GM21737 (cell line): Measurements from ENCODE around the gene C1orf115.
"Not testable (repeated sequence)": the region's sequence is repeated elsewhere in the genome, so short reads cannot be mapped to it uniquely, and the experiment has no call there.

Experiments
- ATAC-seq: cut with Tn5 transposase; IDR thresholded peaks from one replicate; pipeline ENCODE4 v1.9.1; 2021; ENCODE audit warnings: mild to moderate bottlenecking, moderate library complexity; ENCODE audit not compliant: unreplicated experiment

The C1orf115 gene

DNA sequence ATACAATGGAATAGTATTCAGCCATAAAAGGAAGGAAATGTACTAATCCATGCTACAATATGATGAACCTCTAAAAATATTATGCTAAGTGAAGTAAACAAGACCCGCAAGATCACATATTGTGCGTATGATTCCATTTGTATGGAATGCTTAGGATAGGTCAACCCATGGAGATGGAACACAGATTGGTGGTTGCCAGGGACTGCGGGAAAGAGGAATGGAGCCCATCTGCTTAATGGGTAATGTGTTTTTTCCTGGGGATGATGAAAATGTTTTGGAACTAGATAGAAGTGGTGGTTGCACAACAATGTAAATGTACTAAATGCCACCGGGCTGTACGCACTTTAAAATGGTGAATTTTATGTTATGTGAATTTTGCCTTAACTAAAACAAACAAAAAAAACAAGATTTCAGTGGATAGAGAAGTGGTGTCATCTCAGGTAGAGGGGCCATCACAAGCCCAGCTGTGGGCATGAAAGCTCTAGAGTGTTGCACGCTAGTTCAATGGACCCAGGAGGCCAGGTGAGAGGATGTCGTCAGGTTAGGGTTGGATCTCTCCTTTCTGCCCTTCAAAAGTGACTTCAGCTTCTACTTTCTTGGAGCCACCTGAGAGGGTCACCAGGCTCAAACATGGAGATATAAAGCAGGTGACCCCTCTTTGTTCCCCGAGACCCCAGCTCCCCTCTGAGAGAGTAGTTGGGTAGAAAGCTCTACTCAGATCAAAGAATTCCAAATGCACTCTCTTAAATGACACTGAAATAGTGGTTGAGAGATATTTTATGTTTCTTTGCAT lies 2.5 kb downstream of the C1orf115 start:
- no peak for ATAC-seq

DNA sequence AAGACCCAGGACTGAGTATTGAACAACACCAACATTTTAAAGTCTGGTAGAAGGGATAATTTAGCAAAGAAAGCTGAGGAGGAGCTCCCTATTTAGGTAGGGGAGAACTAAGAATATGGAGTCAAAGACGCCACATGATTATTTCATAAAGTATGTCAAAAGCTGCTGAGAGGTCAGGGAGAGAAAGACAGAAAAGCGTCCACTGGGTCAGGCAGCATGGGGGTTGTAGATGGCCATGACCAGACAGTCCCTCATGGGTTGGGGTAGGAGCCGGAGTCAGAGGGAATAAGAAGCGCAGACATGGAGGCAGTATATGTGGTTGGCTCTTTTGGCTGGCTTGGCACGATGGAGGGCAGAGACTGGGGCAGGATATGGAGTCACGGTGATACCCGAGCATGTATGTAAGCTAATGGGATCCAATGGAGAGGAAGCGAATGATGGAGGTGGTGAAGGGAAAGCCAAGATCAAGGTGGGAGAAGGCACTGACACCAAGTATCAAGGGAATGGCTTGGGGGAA lies 4.8 kb downstream of the C1orf115 start:
- no peak for ATAC-seq

DNA sequence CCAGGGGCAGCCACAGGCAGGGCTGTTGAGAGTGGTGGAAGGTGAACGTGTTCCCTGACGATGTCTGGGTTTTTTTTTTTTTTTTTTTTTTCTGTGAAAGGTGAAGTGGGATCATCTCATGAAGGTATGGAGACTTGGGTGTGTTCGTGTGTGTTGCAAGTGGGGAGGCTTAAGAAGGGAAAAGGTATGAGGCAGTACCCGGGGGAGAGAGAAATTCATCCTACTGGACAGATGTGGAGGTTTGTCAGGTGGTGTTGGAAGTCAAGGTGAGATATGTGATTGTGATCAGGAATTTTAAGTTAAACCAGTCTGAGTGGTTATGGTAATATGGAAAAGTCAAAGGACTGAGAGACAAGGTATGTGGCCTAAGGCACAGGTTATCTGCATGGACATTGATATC lies 5.3 kb downstream of the C1orf115 start:
- no peak for ATAC-seq

DNA sequence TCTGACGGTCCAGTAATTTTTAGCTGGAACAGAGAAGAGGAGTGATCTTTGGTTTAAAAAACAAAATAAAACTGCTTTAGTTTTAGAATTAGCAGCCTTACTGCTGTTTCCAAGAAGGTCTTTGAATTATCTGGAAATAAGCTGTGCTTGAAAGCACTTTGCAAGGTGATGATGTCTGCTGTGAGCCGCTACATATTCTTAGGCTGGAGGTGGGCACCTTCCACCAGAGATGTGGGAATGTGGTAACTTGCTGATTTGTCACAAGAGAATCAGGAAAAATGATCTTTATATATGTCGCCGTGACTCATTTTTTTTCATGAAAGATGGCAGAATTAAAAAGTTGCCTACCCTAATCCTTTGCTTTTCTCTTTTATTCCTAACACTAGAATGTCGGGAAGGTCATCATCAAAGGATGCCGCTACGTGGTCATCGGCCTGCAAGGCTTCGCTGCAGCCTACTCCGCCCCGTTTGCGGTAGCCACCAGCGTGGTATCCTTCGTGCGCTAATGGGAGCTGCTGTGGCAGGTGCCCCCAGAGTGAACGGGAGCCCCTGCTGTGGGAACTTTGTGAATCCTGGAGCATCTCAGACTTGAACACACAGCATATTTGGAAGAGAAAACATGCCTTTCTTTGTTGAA lies 6.2 kb downstream of the C1orf115 start:
- no peak for ATAC-seq

DNA sequence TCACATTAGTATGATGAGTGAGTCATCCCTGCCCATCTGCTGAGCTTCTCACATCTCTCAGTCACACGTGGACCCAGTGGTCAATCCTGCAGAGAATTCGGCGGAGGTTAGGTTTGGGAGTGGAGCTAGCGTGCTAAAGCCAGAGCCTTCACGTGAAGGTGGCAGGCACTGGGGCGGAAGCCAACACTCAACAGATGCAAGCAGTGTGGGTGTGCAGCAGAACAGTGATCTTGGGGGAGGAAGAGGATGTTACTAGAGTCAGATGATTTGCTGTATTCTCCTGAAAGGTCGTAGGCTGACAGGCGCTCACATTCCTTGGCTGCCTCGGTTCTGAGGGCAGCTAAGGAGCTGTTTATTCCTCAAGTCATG lies 6.7 kb downstream of the C1orf115 start:
- ATAC-seq: no peak

DNA sequence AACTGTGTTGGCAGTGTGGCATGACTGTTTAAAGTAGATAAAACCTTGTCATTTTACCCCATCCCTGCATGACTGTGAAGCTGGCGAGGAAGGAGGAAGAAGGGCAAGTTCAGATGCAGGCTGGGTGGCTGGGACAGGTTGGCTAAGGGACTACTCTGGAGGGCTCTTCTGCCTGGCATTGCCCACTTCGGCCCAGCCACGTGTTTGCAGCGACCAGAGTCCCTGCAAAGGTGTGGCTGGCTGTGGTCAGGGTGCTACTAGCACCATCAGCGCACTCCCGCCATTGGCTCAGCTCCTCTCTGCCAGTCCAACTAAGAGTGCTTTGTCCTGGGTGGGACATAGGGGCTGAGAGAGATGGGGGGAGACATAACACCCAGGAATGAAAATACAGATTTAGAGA lies 7.2 kb downstream of the C1orf115 start:
- no peak for ATAC-seq

DNA sequence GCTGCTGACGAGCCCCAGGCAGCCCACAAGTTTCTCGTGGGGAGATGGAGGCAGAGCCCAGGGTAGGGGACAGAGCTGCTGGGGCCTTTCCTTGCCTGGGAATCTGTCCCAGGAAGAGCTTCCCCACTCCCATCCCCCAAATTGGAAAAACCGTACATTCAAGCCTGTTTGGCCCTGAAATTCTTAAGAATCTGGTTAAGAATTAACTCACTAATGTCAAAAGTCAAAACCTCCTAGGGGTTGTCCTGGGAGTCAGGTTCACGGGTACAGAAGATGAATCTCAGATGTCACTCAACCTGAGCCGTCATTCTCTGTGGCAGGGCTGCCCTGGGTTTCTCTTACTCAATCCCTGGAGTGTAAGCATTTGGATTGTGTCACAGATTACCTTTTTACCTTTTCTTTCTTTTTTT lies 8.4 kb downstream of the C1orf115 start:
- no peak for ATAC-seq

DNA sequence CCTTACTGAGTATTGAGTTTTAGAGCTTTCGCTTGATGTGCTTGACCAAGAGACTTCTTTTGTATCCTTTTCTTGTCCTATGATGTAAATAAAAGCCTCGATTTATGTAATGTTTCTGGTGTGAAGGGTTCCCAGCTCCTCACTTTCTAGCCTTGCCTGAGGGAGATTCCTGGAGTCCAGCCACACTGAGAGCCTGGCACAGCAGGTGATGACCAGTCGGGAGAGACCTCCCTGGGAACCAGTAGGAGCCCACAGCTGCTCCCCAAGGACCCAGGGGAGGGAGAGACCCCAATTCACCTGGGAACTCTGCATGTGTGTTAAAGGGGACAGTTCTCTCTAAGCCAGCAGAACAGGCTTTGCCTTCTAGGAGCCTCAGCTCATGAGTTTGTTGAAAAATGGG lies 8.9 kb downstream of the C1orf115 start:
- no peak for ATAC-seq

DNA sequence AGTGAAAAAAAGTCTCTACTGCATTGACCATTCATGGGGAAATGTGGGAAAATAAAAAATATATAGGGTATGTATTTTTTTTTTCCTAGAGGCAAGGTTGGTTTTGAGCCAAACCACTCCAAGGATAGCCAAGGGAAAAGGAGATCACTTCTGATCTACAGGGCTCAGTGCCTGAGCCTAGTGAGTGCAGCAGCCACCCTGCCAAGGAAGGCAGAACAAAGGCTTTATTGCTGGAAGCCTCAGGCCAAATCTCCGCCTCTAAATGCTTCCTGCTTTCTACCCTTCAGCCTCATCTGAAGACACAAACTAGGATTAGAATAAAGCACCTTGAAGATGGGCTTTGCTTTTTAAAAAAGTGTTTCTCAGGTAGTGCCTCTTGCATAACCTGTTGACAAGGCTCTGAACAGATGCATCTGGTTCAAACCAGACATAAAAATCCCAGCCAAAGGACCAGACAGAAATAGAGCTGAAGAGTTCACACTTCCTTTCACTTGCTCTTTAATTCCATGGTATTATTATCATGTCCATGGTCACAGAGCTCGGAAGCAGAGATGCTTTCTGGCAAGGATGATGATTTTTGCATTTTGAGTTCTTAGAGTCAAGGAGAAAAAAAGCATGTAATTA lies 10.5 kb downstream of the C1orf115 start:
- ATAC-seq: no peak

DNA sequence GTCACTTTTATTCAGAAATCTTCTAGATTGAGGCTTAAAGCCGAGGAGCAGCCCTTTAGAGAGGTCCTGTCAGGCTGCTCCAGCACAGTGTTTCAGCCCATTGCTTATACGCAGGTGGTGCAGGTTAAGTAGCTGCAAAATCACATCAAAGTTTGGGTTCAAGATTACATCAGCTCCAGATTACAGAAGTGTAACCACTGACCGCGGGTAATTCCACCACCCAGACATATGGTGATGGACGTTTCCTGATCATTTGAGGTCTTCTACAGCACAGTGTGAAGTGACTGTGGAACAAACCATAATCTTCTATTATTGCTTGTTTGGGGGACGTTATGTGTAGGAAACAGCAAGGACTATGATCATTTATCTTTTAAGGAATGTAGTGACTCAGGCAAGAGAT lies 11.8 kb downstream of the C1orf115 start:
- no peak for ATAC-seq

DNA sequence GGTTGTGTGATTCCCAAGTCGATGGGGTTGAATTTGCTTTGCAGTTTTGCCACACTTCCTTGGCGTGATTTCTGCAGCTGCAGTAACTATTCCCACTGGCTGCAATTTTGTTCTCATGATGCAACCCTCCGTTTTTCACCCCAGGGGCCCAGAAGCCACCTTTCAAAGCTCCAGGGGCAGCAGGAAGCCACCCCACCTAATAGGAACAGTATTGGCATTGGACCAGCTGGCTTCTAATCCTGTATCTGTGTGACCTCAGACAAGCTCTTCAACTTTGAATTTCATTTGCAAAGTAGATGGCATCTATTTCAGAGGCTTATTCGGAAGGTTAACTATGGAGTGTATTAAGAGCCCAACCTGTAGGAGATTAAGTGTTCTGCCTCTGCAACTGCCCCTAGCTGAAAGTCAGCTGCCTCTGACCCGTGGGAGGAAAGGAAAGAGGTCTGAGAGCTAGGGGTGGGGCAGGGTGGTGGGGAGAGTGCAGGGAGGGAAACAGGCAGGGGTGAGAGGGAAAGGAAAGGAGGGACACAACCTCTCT lies 12.6 kb downstream of the C1orf115 start:
- no peak for ATAC-seq

DNA sequence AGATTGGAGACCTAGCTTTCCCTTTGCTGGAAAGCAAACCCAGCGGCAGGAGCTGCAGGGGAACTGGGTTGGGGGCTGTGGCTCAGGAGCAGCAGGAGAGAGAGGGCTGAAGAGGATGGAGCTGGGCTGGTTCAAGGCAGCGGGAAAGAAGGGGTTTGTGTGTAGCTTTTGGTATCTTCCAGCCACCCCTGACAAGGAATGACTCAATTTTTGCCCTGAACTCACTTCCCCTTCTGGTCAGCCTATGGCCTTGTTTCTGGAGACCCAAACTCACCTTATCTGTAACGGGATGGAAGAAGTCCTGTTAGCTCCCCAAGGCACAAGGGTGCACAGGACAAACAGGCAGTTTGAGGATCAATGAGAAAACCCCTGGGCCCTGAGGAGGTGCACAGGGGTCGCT lies 13.1 kb downstream of the C1orf115 start:
- ATAC-seq: no peak

DNA sequence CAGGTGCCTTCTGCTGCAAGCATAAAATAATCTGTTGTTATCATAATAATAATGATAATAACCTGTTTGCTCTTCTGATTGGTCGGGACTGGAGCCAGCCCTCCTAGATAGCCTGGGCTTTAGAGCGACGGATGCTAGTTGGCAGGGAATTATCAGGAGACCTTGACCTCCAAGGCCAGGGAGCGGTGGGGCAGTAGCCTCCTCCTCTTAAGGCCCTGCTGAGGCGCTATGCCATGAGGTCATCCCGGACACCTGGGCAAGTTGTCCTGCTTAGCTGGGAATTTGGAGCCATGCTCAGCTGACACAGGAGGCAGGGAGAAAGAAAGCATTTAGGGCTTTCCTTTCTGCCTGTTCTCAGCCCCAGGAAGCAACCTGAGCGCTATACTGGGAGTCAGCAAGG lies 15.6 kb downstream of the C1orf115 start:
- no peak for ATAC-seq

DNA sequence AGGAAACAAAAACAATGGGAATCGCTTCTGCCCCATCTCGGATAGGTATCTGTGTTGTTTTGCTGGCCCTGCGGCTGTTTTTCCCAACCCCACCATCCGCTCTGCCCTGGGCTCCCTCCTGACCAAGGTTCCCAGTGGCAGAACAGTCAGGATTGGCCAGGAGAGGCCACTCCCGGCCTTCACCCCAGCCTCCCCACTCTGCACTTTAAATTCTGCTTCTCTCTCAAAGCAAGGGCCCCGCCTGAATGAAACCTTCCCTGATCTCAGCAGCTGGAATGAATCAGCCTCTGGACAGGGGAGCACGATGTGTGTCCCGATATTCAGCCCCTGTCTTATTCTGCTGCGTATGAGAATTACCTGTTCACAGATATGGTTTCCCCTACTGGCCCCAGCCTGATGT lies 16.3 kb downstream of the C1orf115 start:
- no peak for ATAC-seq

DNA sequence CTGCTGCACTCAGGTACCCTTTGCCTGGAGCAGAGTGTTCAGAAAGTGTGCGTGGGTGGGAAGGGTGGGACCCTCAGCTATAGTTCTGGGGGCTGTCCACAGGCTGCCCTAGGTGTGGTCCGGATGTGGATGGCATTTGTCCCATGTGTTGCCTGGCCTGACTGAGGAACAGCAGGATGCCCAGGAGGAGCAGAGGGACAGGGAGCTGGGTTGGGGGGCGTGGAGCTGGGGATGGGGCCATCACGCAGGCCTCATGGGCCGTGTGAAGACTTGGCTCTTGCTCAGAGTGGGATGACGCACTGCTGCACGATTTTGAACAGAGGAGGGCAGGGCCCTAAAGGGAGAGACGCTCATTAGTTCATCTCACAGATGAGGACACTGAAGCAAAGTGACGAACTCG lies 17.0 kb downstream of the C1orf115 start:
- ATAC-seq: no peak

DNA sequence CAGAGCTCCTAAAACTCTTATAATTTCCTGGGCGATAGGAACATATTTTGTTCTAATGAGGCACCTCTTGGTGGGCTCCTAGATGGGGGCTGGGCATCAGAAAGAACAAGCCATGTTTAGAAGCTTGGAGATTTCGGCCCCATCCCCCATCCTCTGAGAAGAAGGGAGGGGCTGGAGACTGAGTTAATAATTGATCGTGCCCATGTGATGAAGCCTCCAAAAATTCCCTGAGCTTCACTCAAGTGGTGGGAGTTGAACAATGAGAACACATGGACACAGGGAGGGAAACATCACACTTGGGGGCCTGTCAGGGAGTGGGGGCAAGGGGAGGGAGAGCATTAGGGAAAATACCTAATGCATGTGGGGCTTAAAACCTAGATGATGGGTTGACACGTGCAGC lies 18.1 kb downstream of the C1orf115 start:
- ATAC-seq: no peak

DNA sequence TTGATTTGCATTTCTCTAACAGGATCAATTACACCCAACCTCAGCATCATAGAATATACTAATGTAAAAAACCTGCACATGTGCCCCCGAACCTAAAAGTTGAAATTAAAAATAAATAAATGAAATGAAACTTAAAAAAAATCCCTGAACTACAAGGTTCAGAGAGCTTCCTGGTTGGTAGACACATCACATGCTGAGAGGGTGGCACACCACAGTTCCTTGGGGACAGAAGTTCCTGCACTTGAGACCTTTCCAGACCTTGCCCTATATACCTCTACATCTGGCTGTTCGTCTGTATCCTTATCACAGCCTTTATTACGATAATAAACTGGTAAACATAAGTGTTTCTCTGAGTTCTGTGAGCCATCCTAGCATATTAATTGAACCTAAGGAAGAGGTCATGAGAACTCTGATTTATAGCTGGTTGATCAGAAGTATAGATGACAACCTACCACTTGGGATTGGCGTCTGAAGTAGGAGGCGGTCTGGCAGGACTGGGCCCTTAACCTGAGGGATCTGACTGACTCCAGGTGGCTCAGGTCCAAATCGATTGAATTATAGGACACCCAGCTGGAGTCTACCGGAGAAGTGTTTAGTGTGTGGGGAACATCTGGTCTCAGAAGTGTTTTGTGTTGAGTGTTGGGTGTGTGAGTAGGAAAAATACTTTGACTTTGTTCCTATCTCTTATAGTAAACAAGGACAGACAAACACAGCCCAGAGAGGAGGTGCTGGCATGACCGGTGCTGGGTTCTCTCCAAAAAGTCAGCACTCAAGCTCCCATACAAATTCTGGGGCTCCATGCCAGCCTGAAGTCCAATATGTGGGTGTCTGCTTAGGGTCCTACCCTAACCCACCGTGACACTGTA lies 19.0 kb downstream of the C1orf115 start:
- ATAC-seq: no peak

DNA sequence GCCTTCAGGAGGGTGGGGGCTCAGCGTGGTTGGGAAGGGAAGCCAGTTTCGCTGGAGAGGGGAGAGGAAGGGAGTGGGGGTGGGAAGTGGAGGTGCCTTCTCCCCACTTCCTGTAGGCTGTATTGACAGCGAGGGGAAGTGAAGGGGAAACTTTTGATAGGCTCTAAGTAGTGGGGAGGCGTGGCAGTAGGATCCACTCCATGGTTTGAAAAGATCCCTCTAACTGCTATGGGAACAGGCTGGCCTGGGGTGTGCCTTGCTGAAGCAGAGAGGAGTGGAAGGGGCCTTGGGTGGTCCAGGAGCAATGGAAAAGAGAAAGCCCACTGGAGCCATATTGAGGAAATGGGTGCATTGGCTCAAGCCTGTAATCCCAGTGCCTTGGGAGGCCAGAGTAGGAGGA lies 20.2 kb downstream of the C1orf115 start:
- ATAC-seq: no peak

DNA sequence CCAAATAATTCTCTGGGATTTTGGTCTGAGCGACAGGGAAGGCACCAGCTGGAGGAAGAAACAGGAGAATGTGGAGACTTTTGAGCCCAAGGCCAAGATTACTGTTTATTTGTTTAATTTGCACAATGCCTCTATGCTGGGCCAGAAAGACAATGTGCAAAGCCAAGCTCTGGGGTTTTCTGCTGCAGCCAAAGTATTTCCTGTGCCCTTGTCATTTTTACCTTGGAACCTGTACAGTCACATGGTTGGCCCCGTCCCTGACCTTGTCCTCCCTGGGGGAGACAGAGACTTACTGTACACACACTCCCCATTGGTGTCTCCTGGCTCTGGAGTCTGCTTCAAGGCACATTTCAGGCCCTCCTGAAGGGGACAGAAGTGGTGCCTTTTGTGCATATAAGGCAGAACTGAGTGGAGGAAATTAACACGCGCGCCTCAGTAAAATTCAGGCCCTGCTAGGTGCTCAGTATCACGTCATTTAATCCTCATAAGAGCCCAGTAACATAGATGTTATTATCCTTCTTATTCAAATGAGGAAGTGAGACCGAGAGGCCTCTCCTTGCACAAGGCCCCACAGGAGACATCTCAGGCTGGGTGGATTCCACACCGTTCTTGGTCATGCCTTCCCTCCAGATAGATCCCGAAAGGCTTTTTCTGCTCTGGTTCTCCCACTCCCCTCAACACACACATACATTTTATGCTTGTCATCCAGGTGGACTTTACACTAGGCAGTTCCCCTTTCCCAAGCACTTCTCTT lies 21.1 kb downstream of the C1orf115 start:
- ATAC-seq: peak; percentile 82

DNA sequence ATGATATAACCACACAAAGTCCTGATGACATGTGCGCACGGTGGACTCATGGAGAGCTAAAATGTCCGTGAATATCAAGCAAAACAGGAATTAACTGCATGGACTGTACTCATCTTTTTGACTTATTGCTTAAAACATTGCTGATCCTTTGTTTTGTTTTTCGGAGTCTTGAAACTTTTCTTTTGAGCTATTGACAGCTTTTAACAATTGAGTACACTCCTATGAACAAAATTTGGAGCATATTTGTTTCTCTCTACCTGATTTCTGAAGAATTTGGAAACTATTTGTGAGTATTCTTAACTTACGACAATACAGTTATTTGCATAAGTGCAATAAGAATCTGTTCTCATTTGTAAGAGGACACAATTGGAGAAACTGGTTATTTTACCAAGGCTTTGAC lies 25.8 kb downstream of the C1orf115 start:
- ATAC-seq: not testable (repeated sequence)
